Measurements from ENCODE around the gene CHEK1. TPM values are rescaled to one million over a fixed set of nuclear protein-coding genes. Genes with fewer than 3 reads are reported as not detected.

Gene CHEK1
- total and polyA plus RNA-seq, 9 of the 15 experiments (the other 6 are each of a cell fraction or from before 2014, with no cell fraction given), result 62.6 to 108 (median 87.5) TPM

DNA sequence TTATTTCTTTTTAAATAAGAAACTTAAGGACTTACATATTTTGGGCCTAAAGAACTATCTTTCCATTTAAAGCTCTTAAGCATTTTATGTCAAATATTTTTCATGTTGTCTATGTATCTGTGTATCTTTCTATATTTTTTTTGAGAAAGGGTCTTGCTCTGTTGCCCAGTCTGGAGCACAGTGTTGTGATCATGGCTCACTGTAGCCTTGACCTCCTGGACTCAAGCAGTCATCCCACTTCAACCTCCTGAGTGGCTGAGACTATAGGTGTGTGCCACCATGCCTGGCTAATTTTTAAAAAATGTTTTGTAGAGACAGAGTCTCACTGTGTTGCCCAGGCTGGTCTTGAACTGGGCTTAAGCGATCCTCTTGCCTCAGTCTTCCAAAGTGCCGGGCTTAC lies 24.3 kb upstream of the CHEK1 start:
- Histone ChIP-seq H3K9me1 (ENCODE audit: control insufficient read depth, insufficient read depth, low read length) (no peaks in the 10 kb centered on the region), H3K9ac (ENCODE audit: insufficient read depth in 1 of 2, low read depth in 2 of 2, low read length in 2 of 2) (no peak overlapping the region), H2AFZ (ENCODE audit: low read depth, low read length) (no peak overlapping the region), H4K20me1 (replicated peaks; ENCODE audit: control insufficient read depth, insufficient read depth, low read length) (no peaks in the 10 kb centered on the region), H3K4me3 (no peak overlapping the region), H3K27me3 (ENCODE audit: control insufficient read depth in 2 of 2, insufficient read depth in 2 of 2, low read length in 2 of 2) (no peaks in the 10 kb centered on the region), H3K79me2 (ENCODE audit: control insufficient read depth, insufficient read depth, low read length) (peaks cover 32% of the 10 kb centered on the region), H3K27ac (ENCODE audit: extremely low read depth, low read depth, low read length) (no peak overlapping the region), H3K4me2 (ENCODE audit: insufficient read depth, low read length) (no peak overlapping the region), H3K9me3 (replicated peaks; ENCODE audit: control insufficient read depth, insufficient read depth, low read depth, low read length) (no peaks in the 10 kb centered on the region), H3K4me1 (replicated peaks in 1 of 2; ENCODE audit: control insufficient read depth in 2 of 2, insufficient read depth in 2 of 2, low read length in 2 of 2) (peaks cover 0 to 1% of the 10 kb centered on the region in 2 experiments; a peak in 1 of 5 replicates), H3K36me3 (ENCODE audit: control insufficient read depth, insufficient read depth, low read length) (peaks cover 92% of the 10 kb centered on the region)
- ChIA-PET CTCF (ENCODE audit: low intra/inter-chr PET ratio) (no interaction called here), POLR2A (interaction anchor here (0.5 to 1.6 kb wide), 2 partner anchors 8 to 46 kb away, joined by 3 to 6 read pairs; partner anchors contain the start of gene STT3A)
- FAIRE-seq, result no peak
- WGBS (ENCODE audit: insufficient coverage, low coverage, missing lambda C conversion rate), result 96% methylated on average over 2 of the region's 2 CpGs
- TF ChIP-seq ZBTB33 (CRISPR knock-in tag; IDR thresholded peaks at IDR 0.05) (no peak), RBM25 (IDR thresholded peaks at IDR 0.05; ENCODE audit: low read depth, low read length, severe bottlenecking) (peak; percentile 33), ZNF695 (CRISPR knock-in tag; IDR thresholded peaks at IDR 0.05) (no peak), ZNF121 (CRISPR knock-in tag; conservative IDR thresholded peaks at IDR 0.05) (peak; percentile 53), LCOR (CRISPR knock-in tag; IDR thresholded peaks at IDR 0.05) (no peak)
- no TSS peak for BruUV-seq (replicated peaks)
- intact Hi-C loops (cut with micrococcal nuclease) (no loop called here), in situ Hi-C loops (cut with MboI) (no loop called here)
- DNase-seq (ENCODE audit: extremely low read depth in 1 of 4, low spot score in 3 of 4), result no peak
- ATAC-seq, result no peak
